COR-L47 (cell line): Measurements from ENCODE around the gene KAZALD1.

Experiments used
- DNase-seq: peaks from one replicate; lab custom pipeline; 2025; lab: John Stamatoyannopoulos, UW

Gene KAZALD1

GRCh38 chr10:101066896-101067355, 5.1 kb downstream of the KAZALD1 start:
- no peak for DNase-seq

- peak; percentile 43 for DNase-seq
Measured at GRCh38 chr10:101067356-101068083, 5.7 kb downstream of the KAZALD1 start.

DNA sequence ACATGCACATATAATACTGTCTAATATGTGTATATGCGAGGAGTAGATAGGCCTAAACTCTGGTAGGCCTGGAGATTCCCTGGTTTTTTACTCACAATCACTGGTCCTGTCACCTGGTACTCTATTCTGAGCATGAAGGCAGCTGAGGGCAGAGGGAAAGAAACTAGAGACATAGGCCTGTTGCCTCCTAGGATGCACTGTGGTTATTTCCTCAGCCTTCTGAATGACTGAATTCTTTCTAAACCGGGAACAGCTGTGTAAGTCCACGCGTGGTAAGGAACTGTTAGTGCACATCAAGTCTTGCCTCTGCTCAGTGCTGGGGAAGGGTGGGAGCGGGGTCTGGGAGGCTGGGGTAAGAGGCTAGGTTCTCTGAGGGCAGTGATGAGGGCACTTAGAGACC, 7.7 kb downstream of the KAZALD1 start:
- DNase-seq: no peak

GRCh38 chr10:101070098-101070497, 8.3 kb downstream of the KAZALD1 start:
- no peak for DNase-seq

- no peak for DNase-seq
Measured at GRCh38 chr10:101071267-101071884, 9.6 kb downstream of the KAZALD1 start.

DNA sequence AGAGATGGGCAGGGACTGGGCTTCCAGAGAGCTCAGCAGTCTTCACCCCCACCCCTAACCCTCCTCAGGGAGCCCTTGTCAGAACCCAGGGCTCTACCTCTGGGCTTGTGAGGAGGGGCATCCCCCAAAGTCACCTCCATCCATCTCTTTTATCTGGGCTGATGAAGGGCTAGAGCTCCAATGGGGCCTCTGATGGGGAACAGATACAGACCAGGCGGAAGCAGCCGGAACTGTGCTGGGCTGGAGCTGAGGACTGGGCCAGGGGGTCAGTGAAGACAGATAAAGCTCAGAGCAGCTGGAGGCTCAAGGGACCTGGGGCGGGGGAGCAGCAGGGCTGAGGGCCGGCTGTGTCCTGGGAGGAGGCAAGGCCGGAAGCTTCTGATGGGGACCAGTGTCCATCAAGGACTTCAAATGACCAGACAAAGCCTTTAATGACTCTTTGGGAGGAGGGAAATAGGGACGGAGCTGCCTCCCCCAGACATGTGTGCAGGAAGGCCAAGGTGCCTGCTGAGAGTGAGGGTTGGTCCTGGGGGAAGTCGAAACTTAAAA, 10.2 kb downstream of the KAZALD1 start:
- no peak for DNase-seq

DNA sequence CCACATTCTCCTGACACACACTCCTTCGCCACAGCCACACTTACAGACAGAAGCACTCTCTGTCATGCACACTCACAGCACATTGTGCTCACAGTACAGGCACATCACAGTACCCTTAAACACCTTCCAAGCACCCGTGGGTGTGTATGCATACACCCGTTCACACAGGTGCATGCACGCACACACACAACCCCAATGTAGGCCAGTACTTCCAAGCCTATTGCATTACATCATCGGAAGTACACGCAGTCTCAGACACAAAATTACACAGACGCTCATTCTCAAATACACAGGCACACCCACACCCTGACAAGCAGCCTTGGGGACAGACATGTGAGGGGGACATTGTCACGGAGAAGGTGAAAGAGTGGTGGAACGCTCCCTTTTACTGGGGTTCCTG, 11.1 kb downstream of the KAZALD1 start:
- no peak for DNase-seq

DNA sequence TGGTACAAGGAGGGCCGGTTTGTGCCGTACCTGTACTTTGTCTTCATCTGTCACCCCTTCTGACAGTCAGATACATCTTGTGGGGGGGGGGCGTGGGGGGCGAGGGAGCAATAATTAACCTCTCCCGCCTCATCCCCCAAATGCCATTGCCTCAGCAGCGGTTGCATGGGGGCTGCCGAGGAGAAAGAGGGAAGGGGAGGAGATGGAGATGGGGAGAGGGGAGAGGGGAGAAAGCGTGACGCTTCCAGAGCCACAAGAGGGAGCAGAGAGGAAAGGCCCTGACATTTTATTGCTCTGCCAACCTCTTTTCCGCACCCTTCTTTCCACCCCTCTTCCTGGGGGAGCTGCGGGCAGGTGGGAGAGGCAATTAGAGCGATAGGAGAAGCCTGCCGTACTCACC, 11.8 kb downstream of the KAZALD1 start:
- no peak for DNase-seq

DNA sequence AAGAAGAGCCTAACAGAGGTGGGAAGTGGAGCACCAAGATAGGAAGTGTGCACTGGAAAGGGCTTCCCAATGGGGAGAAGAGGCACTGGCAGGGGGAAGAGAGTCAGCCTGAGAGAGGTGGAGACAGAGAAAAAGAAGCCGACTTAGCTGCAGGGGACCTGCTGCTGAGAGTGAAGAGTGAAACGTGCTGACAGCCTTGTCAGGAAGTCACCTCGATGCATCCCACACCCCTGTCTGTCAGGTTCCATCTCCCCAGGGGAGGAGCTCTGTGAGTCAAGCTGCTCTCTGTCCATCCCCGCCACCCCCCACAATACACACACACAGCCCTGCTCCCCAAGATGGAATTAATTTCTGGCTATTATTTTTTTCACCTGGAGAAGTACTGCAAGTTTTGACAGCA, 14.0 kb downstream of the KAZALD1 start:
- no peak for DNase-seq

DNA sequence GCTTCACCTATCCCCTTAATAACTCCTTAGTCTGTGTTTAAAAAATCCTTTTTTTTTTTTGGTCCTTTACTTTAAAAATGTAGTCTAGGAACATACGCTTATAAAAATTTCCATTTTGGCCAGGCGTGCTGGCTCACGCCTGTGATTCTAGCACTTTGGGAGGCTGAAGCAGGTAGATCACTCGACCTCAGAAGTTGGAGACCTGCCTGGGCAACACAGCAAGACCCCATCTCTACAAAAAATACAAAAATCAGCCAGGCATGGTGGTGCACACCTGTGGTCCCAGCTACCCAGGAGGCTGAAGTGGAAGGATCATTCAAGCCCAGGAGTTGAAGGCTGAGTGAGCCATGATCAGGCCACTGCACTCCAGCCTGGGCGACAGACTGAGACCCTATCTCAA, 14.8 kb downstream of the KAZALD1 start:
- no peak for DNase-seq

DNA sequence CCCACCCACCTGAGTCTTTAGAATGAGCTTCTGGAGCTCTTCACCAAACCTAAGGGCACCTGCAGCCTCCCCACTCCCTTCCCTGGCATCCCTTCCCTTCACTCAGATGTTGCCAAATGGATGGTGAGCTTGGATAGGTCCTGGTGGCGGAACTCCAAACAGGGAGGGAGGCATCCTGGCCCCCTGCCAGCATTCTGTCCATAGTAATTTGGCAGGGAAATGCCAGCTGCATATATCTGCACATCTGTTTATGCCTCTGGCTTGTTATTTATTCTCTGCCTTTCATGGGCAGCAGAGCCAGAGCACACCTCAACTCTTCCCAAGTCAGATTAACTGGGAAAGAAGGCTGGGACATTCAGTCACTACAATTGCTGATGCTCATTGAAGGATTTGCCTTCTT, 18.1 kb downstream of the KAZALD1 start:
- DNase-seq: peak; percentile 59

- DNase-seq: no peak
Measured at GRCh38 chr10:101080933-101081931, 19.4 kb downstream of the KAZALD1 start.

DNA sequence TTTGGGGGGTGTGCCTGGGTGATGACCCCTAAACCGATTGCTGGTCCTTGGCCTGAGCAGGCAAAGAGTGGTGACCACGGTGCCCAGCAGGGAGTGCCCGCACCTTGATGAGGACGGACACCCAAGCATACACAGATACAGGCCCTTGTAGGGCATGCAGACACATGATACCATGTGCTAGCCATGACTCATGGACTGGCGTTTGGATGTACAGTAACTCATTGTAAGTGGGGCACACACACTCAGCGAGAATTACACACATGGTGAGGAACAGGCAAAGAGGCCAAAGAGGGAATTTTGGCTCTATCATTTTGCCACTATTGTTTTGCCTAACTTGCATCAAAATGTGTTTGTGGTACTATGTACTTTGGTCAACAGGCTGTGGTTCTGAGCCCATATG, 24.1 kb downstream of the KAZALD1 start:
- no peak for DNase-seq

DNA sequence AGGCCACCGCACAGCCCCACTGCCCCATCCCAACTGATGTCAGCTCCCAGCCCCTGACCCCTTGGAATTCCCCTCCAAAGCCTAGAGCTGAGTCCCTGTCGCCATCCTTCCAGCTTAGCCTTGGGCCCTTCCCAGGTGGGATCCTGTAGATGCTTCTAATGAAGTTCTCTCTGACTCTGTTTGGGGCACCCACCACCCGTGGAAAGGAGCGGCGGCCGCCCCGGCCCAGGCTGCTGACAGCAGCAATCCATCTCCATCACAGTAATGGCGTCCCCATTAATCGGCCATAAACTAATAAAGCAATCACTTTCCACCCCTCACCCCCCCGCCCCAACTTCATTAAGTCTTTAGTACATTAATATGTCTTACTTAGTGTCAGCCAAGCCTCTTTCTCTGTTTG, 25.6 kb downstream of the KAZALD1 start:
- DNase-seq: no peak

DNA sequence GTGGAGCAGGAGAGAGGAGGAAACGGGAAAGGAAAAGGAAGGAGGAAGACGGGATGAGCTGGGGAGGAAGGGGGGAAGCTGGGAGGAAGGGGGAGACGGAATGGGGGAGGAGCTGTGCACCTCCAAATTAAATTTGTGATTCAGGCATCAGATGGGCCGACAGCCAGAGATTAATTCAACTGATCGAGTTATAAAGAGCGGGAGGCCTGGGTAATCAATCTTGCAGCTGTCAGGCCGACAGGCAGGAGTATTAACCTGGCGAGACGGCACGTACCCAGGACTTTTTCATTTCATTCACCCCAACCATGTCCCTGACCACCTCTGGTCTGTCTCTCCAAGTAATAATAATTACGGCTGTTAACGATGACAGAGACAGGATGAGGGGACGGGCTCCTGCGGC, 26.2 kb downstream of the KAZALD1 start:
- no peak for DNase-seq

- no peak for DNase-seq
Measured at GRCh38 chr10:101089520-101090299, 27.9 kb downstream of the KAZALD1 start.

DNA sequence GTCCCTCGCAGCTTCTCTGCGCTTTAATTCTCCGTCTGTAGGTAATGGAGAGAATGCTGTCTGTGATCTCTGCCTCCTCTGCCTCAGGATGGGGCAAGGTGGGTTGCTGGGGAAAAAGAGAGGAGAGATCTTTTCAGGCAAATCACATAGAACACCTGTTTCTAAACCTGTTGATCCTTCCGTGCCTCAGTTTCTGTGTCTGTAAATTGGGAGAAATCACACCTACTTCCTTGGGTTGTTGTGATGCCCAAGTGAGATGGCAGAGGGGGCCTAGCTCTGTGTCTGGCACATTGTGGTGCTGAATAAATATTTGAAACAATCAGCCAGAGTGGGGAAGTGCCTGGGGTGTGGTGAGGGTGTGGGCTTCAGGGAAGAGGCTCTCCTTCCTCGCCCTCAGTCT, 28.8 kb downstream of the KAZALD1 start:
- no peak for DNase-seq

GRCh38 chr10:101091546-101092290, 29.9 kb downstream of the KAZALD1 start:
- no peak for DNase-seq

- no peak for DNase-seq
Measured at GRCh38 chr10:101092881-101093354, 31.1 kb downstream of the KAZALD1 start.

- no peak for DNase-seq
Measured at GRCh38 chr10:101094121-101094879, 32.5 kb downstream of the KAZALD1 start.
